GM06990 (cell line): Measurements from ENCODE around the gene CEP57.

Experiments
- DNase-seq: peaks from one replicate; pipeline ENCODE4 v3.0.0-alpha.2; 2011; ENCODE audit not compliant: insufficient read length; ENCODE audit errors: extremely low read depth
- H3K27me3 ChIP-seq: replicated peaks from 2 replicates; pipeline ENCODE4 v1.6.0; 2011; ENCODE audit warnings: low read length; ENCODE audit not compliant: control insufficient read depth, insufficient read depth
- H3K36me3 ChIP-seq: 2 replicates; pipeline ENCODE4 v1.5.1; 2011; ENCODE audit warnings: low read length; ENCODE audit not compliant: control insufficient read depth, insufficient read depth
- H3K4me3 ChIP-seq: replicated peaks from 2 replicates; pipeline ENCODE4 v1.5.1; 2011; ENCODE audit warnings: low read depth, mild to moderate bottlenecking, control low read depth, low read length
- CTCF ChIP-seq: IDR thresholded peaks from 2 replicates; pipeline ENCODE4 v1.5.1; 2011; ENCODE audit warnings: low read length, control low read depth, mild to moderate bottlenecking, inconsistent platforms; ENCODE audit not compliant: insufficient read depth, poor library complexity, severe bottlenecking

The CEP57 gene

DNA sequence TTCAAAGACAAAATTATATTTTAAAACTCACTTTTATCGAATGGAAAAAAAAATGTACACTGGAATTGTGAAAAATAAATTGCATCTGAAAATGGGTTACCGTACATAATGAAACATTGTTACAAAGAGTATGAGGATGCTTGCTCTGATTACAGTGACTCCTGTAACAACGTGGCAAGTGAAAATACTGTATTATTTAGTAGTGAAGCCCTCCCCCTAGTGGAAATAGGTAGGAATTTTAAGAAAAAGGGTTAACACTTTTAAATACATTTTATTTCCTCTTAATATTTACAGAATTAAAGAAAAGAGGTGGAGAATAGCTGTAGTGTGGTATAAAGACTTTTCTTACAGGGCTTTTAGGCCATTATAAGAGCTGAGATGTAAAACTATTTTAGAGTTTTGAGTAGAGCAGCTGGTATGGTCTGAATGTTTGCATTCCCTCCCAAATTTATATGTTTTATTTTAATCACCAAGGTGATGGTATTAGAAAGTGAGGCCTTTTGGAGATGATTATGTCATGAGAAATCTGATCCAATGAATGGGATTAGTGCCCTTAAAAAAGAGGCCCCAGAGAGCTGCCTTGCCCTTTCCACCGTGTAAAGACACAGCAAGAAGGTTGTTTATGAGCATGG, 25.9 kb upstream of the CEP57 start:
- H3K4me3 ChIP-seq, result no peak overlapping the region
- DNase-seq, result peak; percentile 13
- peak; percentile 41 for TF ChIP-seq CTCF
- H3K36me3 ChIP-seq, result peaks cover 2% of the 10 kb centered on the region; the same call in 1 of the 2 replicates
- no peaks in the 10 kb centered on the region for H3K27me3 ChIP-seq

- Histone ChIP-seq H3K27me3 (no peaks in the 10 kb centered on the region), H3K36me3 (peaks cover 2% of the 10 kb centered on the region; the same call in 1 of the 2 replicates), H3K4me3 (no peak overlapping the region)
- TF ChIP-seq CTCF, result no peak
- no peak for DNase-seq
These were observed 23.6 kb upstream of the CEP57 start for GRCh38 chr11:95766701-95767100.

GRCh38 chr11:95767498-95767897, 22.8 kb upstream of the CEP57 start:
- no peak overlapping the region for H3K4me3 ChIP-seq
- H3K27me3 ChIP-seq, result no peaks in the 10 kb centered on the region
- no peak for DNase-seq
- no peak for TF ChIP-seq CTCF
- peaks cover 2% of the 10 kb centered on the region; the same call in 1 of the 2 replicates for H3K36me3 ChIP-seq

- H3K27me3 ChIP-seq, result no peaks in the 10 kb centered on the region
- DNase-seq, result no peak
- no peak overlapping the region for H3K4me3 ChIP-seq
- no peak for TF ChIP-seq CTCF
- peaks cover 2% of the 10 kb centered on the region; the same call in 1 of the 2 replicates for H3K36me3 ChIP-seq
These were observed 21.8 kb upstream of the CEP57 start for GRCh38 chr11:95768521-95768920.

- no peak overlapping the region for H3K4me3 ChIP-seq
- H3K36me3 ChIP-seq, result peaks cover 3% of the 10 kb centered on the region; the same call in 1 of the 2 replicates
- no peak for DNase-seq
- no peak for TF ChIP-seq CTCF
- no peaks in the 10 kb centered on the region for H3K27me3 ChIP-seq
These were observed 13.4 kb upstream of the CEP57 start for GRCh38 chr11:95776859-95777258.

DNA sequence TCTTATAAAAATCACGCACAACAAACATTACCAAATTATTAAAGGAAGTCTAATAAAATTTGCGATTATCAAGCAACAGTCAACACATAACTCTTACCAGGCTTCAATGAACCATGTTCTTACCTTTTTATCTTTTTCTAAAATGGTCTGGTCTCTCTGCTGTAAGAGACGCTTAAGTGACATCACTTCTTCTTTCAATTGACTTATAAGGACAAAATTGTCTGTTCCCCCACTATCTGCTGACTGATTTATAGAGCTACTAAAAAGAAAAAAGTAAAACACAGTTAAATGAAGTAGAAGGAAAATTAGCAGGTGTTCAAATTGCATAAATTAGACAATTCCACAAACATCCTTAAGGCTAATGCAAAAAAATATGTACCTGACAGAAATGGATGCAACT, 11.6 kb upstream of the CEP57 start:
- H3K4me3 ChIP-seq, result no peak overlapping the region
- no peaks in the 10 kb centered on the region for H3K27me3 ChIP-seq
- peaks cover 6% of the 10 kb centered on the region for H3K36me3 ChIP-seq
- peak; percentile 37 for DNase-seq
- TF ChIP-seq CTCF, result no peak
